ENCODE results near the gene NBPF12. TPM values are rescaled to one million over a fixed set of nuclear protein-coding genes. Genes with fewer than 3 reads are reported as not detected.
A peak's percentile ranks its signal among the peaks of the same experiment; 100 is the strongest.
"Not testable (repeated sequence)": the region's sequence is repeated elsewhere in the genome, so short reads cannot be mapped to it uniquely, and the experiment has no call there.

Gene NBPF12
- total RNA-seq, 2 donors from 2014 or later: 30.7 to 33.9 TPM

DNA sequence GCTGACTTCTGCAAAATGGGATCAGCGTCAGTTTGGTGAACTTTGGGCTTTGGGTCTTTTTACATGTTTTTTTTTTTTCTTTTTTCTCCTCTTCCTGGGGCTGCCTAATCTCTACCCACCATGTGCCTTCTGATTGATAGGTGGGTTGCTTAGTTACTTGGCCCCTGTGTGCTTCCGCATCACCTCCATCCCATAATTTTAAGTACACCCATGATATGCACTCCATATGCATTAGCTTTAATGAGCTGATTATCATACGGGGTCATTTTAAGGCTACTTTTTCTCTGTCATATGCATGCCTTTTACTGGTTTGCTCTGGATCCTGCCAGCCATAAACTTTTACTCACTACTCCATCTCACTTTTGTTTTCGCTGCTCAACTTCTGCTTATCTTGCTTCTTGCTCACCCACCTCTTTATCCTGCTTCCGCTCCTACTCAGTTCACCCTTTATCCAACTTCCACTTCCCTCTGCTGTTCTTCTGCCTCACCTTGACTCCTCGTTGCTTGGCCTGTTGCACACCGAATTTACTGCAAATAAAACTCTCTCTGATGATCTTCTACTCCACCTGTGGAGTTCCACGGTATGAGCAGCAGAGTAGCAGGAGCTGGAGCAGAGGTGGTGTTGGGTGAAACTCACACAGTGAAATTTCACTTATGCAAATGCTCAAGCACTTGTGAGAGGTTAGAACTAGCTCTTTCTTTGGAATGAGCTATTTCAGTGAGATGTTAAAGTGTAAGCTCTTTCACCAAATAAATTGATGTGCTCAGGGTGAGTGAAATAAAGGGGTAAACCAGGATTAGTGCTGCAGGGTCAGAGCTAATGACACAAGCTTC, 3.5 kb upstream of the NBPF12 start:
- not testable (repeated sequence) for H3K36me3 ChIP-seq (ENCODE audit: control insufficient read depth, insufficient read depth, low read length); H3K36me3 Mint-ChIP-seq (ENCODE audit: low read depth); H3K9ac ChIP-seq (ENCODE audit: extremely low read depth, low read length, poor library complexity, severe bottlenecking); H3K27ac Mint-ChIP-seq; H3K4me1 Mint-ChIP-seq; H3K4me1 ChIP-seq (ENCODE audit: control insufficient read depth, insufficient read depth, low read length); H3K4me3 Mint-ChIP-seq; H3K9me3 ChIP-seq (ENCODE audit: control insufficient read depth, low read length); H3K27ac ChIP-seq (ENCODE audit: low read depth, low read length); H3K27me3 ChIP-seq (ENCODE audit: control insufficient read depth, insufficient read depth, low read length, poor library complexity, severe bottlenecking); H3K4me3 ChIP-seq (ENCODE audit: low read length); H3K9me3 Mint-ChIP-seq; H3K27me3 Mint-ChIP-seq (ENCODE audit: insufficient read depth)
- 87% methylated on average over 2 of the region's 8 CpGs; no CpG with 5 or more reads in 1 of the 2 experiments for WGBS, 2 experiments (ENCODE audit: insufficient coverage in 1 of 2, insufficient read length in 1 of 2)
- peak; percentile 25 for DNase-seq

DNA sequence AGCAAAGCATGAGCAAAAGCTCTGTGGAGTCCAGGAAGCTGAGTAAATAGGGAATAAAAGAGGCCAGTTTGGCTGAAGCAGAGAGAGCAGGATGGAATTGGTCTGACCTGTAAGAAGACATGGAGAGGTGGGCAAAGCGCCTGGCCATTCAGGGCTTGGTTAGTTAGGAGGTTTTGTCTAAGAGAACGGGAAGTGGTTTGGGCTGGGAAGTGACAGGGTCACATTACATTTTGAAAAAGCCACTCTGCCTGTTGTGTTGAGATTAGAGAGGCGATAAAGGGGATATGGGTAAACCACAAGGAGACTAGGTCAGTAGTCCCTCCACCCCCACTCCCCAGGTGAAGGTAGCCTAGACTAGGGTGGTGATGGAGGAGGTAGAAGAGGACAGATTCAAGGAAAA, 662 bp upstream of the NBPF12 start:
- not testable (repeated sequence) for H3K4me3 Mint-ChIP-seq, H3K27ac Mint-ChIP-seq
- peaks cover 11% of the 10 kb centered on the region for H3K4me1 Mint-ChIP-seq

DNA sequence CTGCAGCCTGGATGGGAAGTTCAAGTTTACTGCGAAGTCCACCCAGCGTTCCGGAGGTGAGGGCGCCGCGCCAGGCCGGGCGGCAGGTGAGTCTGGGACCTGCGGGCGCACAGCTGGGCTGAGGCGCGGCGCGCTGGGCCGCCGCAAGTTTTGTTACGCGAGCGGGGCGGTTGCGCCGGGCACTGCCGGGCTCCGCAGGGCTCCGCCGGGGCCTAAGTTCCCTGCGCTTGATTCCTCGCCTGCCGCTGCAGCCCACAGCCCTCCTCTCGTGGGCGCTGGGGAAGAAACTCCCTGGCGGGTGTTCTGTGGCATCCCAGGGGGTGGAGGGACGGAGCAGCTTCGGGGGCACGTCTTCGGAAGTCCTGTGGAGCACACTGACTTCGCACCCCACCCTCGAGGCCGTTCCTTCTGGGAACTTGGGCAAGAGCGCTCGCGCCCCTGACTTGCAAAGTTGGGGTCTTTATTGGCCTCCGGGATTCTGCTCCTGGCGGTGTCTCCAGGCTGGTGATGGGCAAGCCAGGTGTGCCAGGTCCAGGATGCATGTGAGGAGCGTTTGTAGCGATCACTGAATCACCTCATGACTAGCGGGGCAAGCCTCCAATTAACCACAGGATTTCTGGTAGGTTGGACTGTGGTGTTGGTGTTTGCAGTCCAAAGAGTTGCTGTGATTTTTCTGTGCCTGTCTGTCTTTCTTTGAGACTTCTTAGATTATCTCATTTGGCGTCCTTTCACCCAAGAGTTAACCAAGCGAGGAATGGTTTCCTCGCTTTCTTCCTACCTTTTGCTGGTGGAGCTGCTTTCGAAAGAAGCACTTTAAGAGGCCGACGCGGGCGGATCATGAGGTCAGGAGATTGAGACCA, 1.0 kb downstream of the NBPF12 start:
- not testable (repeated sequence) for H3K36me3 ChIP-seq (ENCODE audit: control insufficient read depth, insufficient read depth, low read length); H3K27me3 ChIP-seq (ENCODE audit: control insufficient read depth, insufficient read depth, low read length, poor library complexity, severe bottlenecking); H3K27ac ChIP-seq (ENCODE audit: low read depth, low read length); H3K27ac Mint-ChIP-seq; H3K9me3 ChIP-seq (ENCODE audit: control insufficient read depth, low read length); H3K36me3 Mint-ChIP-seq (ENCODE audit: low read depth); H3K4me1 ChIP-seq (ENCODE audit: control insufficient read depth, insufficient read depth, low read length); H3K27me3 Mint-ChIP-seq (ENCODE audit: insufficient read depth); H3K9me3 Mint-ChIP-seq; H3K4me1 Mint-ChIP-seq
- Histone ChIP-seq H3K9ac (ENCODE audit: extremely low read depth, low read length, poor library complexity, severe bottlenecking) (peak overlapping the region; percentile 66), H3K4me3 (ENCODE audit: low read length) (peak overlapping the region; percentile 89)
- peak overlapping the region; percentile 89 for H3K4me3 Mint-ChIP-seq
- DNase-seq: peak; percentile 64
- WGBS, 2 experiments (ENCODE audit: insufficient coverage in 1 of 2, insufficient read length in 1 of 2): 3 to 24% methylated on average over 8 to 48 of the region's 55 CpGs

More for the DNA sequence above, 662 bp upstream of the NBPF12 start:
- not testable (repeated sequence) for H3K27ac ChIP-seq (ENCODE audit: low read depth, low read length); H3K36me3 Mint-ChIP-seq (ENCODE audit: low read depth); H3K27me3 Mint-ChIP-seq (ENCODE audit: insufficient read depth); H3K4me1 ChIP-seq (ENCODE audit: control insufficient read depth, insufficient read depth, low read length); DNase-seq; H3K27me3 ChIP-seq (ENCODE audit: control insufficient read depth, insufficient read depth, low read length, poor library complexity, severe bottlenecking); H3K9me3 Mint-ChIP-seq; H3K36me3 ChIP-seq (ENCODE audit: control insufficient read depth, insufficient read depth, low read length); H3K4me3 ChIP-seq (ENCODE audit: low read length); H3K9ac ChIP-seq (ENCODE audit: extremely low read depth, low read length, poor library complexity, severe bottlenecking); H3K9me3 ChIP-seq (ENCODE audit: control insufficient read depth, low read length)
- WGBS, 2 experiments (ENCODE audit: insufficient coverage in 1 of 2, insufficient read length in 1 of 2): 81% methylated on average over 2 of the region's 3 CpGs; no CpG with 5 or more reads in 1 of the 2 experiments

DNA sequence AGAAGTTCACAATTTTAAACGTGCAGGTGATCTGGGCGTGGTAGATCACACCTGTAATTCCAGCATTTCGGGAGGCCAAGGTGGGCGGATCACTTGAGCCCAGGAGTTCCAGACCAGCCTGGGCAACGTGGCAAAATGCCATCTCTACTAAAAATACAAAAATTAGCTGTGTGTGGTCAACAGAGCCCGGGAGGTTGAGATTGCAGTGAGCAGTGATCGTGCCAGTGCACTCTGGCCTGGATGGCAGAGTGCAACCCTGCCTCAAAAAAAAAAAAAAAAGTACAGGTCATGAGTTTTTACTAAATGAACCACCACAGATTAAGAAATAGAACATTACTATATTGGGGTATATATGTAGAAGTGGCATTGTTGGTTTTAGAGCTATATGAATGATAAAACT, 2.2 kb downstream of the NBPF12 start:
- not testable (repeated sequence) for H3K36me3 ChIP-seq (ENCODE audit: control insufficient read depth, insufficient read depth, low read length); H3K27ac ChIP-seq (ENCODE audit: low read depth, low read length); DNase-seq; H3K9me3 ChIP-seq (ENCODE audit: control insufficient read depth, low read length); H3K9ac ChIP-seq (ENCODE audit: extremely low read depth, low read length, poor library complexity, severe bottlenecking); H3K27me3 ChIP-seq (ENCODE audit: control insufficient read depth, insufficient read depth, low read length, poor library complexity, severe bottlenecking); H3K9me3 Mint-ChIP-seq; H3K4me1 Mint-ChIP-seq; H3K27me3 Mint-ChIP-seq (ENCODE audit: insufficient read depth); H3K27ac Mint-ChIP-seq; H3K36me3 Mint-ChIP-seq (ENCODE audit: low read depth); H3K4me1 ChIP-seq (ENCODE audit: control insufficient read depth, insufficient read depth, low read length)
- H3K4me3 ChIP-seq (ENCODE audit: low read length): peak overlapping the region; percentile 89
- 93% methylated on average over 2 of the region's 7 CpGs; no CpG with 5 or more reads in 1 of the 2 experiments for WGBS, 2 experiments (ENCODE audit: insufficient coverage in 1 of 2, insufficient read length in 1 of 2)
- H3K4me3 Mint-ChIP-seq: peak overlapping the region; percentile 89

DNA sequence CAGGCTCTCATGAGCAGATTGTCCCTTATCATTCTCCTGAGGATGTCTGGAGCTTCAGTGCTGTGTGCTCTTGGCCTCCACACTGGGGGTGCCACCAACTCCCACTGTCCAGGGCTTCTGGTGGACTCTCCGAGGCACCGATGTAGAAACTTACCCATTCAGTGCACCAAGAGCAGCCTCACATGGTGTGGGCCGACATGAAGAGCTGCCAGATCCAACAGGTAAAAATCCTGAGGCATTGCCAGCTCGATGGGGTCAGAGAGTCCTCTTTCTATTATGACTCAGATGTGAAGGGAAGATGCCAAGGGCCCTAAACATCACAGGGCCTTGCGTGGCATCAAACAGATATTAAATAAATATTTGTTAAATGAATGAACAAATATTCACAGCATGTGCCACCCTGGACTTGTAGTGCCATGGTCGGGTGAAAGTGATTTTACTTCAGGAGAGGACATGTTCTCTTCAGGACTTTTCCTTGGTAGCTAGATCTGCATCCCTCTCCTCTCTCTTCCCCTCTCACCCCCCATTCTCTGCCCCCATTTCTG, 5.3 kb downstream of the NBPF12 start:
- WGBS, 2 experiments (ENCODE audit: insufficient coverage in 1 of 2, insufficient read length in 1 of 2): 91% methylated on average over 2 of the region's 6 CpGs; no CpG with 5 or more reads in 1 of the 2 experiments
- not testable (repeated sequence) for DNase-seq; H3K27me3 ChIP-seq (ENCODE audit: control insufficient read depth, insufficient read depth, low read length, poor library complexity, severe bottlenecking); H3K9me3 Mint-ChIP-seq; H3K4me1 ChIP-seq (ENCODE audit: control insufficient read depth, insufficient read depth, low read length); H3K9me3 ChIP-seq (ENCODE audit: control insufficient read depth, low read length); H3K27ac Mint-ChIP-seq; H3K27me3 Mint-ChIP-seq (ENCODE audit: insufficient read depth); H3K4me1 Mint-ChIP-seq; H3K9ac ChIP-seq (ENCODE audit: extremely low read depth, low read length, poor library complexity, severe bottlenecking); H3K4me3 ChIP-seq (ENCODE audit: low read length); H3K27ac ChIP-seq (ENCODE audit: low read depth, low read length); H3K4me3 Mint-ChIP-seq; H3K36me3 ChIP-seq (ENCODE audit: control insufficient read depth, insufficient read depth, low read length)
- H3K36me3 Mint-ChIP-seq (ENCODE audit: low read depth): peaks cover 17% of the 10 kb centered on the region

DNA sequence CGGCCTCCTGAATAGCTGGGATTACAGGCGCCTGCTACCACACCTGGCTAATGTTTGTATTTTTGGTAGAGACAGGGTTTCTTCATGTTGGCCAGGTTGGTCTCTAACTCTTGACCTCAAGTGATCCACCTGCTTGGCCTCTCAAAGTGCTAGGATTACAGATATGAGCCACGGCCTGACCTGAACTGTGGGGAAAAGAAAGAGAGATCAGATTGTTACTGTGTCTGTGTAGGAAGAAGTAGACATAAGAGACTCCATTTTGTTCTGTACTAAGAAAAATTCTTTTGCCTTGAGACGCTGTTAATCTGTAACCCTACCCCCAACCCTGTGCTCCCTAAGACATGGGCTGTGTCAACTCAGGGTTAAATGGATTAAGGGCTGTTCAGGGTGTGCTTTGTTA, 10.0 kb downstream of the NBPF12 start:
- Mint-ChIP-seq H3K36me3 (ENCODE audit: low read depth) (peaks cover 20% of the 10 kb centered on the region), H3K27ac (peak overlapping the region; percentile 96)
- H3K9me3 ChIP-seq (ENCODE audit: control insufficient read depth, low read length); DNase-seq; H3K4me1 ChIP-seq (ENCODE audit: control insufficient read depth, insufficient read depth, low read length); H3K27me3 ChIP-seq (ENCODE audit: control insufficient read depth, insufficient read depth, low read length, poor library complexity, severe bottlenecking); H3K27ac ChIP-seq (ENCODE audit: low read depth, low read length); H3K27me3 Mint-ChIP-seq (ENCODE audit: insufficient read depth); H3K36me3 ChIP-seq (ENCODE audit: control insufficient read depth, insufficient read depth, low read length); H3K4me3 Mint-ChIP-seq; H3K4me3 ChIP-seq (ENCODE audit: low read length); H3K9me3 Mint-ChIP-seq; H3K9ac ChIP-seq (ENCODE audit: extremely low read depth, low read length, poor library complexity, severe bottlenecking); H3K4me1 Mint-ChIP-seq: not testable (repeated sequence)
- WGBS, 2 experiments (ENCODE audit: insufficient coverage in 1 of 2, insufficient read length in 1 of 2): 70% methylated on average over 2 of the region's 4 CpGs; no CpG with 5 or more reads in 1 of the 2 experiments
